Esophagus squamous epithelium (tissue), 4 donors: ENCODE measurements around the gene SH3D21.

Experiments
- CTCF ChIP-seq, 6 experiments: fragments of 450-650 bp in 4 of 6; fragments of 200-600 bp in 2 of 6; sonication (generic) in 2 of 6; IDR thresholded peaks; one replicate each; pipeline ENCODE4 v1.5.1; 2016 to 2019; ENCODE audit warnings: antibody characterized with exemption in 6 of 6, mild to moderate bottlenecking in 4 of 6, moderate library complexity in 4 of 6
- POLR2A ChIP-seq, 4 donors: fragments of 450-650 bp; IDR thresholded peaks; one replicate each; pipeline ENCODE4 v1.6.1; 2017; ENCODE audit warnings: antibody characterized with exemption in 4 of 4, mild to moderate bottlenecking in 4 of 4, moderate library complexity in 3 of 4

GRCh38 chr1:36298640-36299039, 7.5 kb upstream of the SH3D21 start:
- TF ChIP-seq CTCF (IDR thresholded peaks at IDR 0.05), result no peak
- no peak for TF ChIP-seq POLR2A (IDR thresholded peaks at IDR 0.05)
